Activated CD4-positive, alpha-beta T cell treated with anti-CD3 and anti-CD28 coated beads, Interleukin-2, amount 50 U/mL, for 24 hours (primary cell): ENCODE measurements around the gene PRADC1.
"Not testable (repeated sequence)": the region's sequence is repeated elsewhere in the genome, so short reads cannot be mapped to it uniquely, and the experiment has no call there.

Experiments
- DNase-seq, 2 donors: peaks; one replicate each; pipeline ENCODE4 v3.0.0-alpha.2; 2020; ENCODE audit warnings: low read depth in 1 of 2, low spot score in 1 of 2

PRADC1 gene

GRCh38 chr2:73233154-73233931, at the start of gene PRADC1:
Gene PRADC1, minus strand, starts transcription at chr2:73233239. Its CDS starts 79 bp downstream, at chr2:73233160.
- DNase-seq = peak; percentile 77 to 94

- DNase-seq = no peak
Observed at GRCh38 chr2:73281244-73281643, 48.2 kb upstream of the PRADC1 start.

- no peak for DNase-seq
Observed at GRCh38 chr2:73279852-73280251, 46.8 kb upstream of the PRADC1 start.

GRCh38 chr2:73272270-73272669, 39.2 kb upstream of the PRADC1 start:
- no peak for DNase-seq

- DNase-seq = no peak
Observed at GRCh38 chr2:73269686-73270465, 36.8 kb upstream of the PRADC1 start.

- DNase-seq = peak in 1 of 2 donors; percentile 61
Observed at GRCh38 chr2:73268830-73269685, 36.0 kb upstream of the PRADC1 start.

GRCh38 chr2:73268366-73268829, 35.4 kb upstream of the PRADC1 start:
- DNase-seq = no peak

- DNase-seq = no peak
Observed at GRCh38 chr2:73267008-73267407, 34.0 kb upstream of the PRADC1 start.

- DNase-seq = no peak
Observed at GRCh38 chr2:73266061-73266901, 33.2 kb upstream of the PRADC1 start.

GRCh38 chr2:73265298-73266060, 32.4 kb upstream of the PRADC1 start:
- DNase-seq = no peak

- DNase-seq = no peak
Observed at GRCh38 chr2:73264783-73265182, 31.7 kb upstream of the PRADC1 start.

- DNase-seq = no peak
Observed at GRCh38 chr2:73264332-73264606, 31.2 kb upstream of the PRADC1 start.

- no peak for DNase-seq
Observed at GRCh38 chr2:73263540-73264331, 30.7 kb upstream of the PRADC1 start.

GRCh38 chr2:73262691-73263429, 29.8 kb upstream of the PRADC1 start:
- DNase-seq = not testable (repeated sequence)

GRCh38 chr2:73262108-73262651, 29.1 kb upstream of the PRADC1 start:
- DNase-seq = no peak

- no peak for DNase-seq
Observed at GRCh38 chr2:73260338-73260984, 27.4 kb upstream of the PRADC1 start.

- DNase-seq = no peak
Observed at GRCh38 chr2:73259704-73260337, 26.8 kb upstream of the PRADC1 start.
